Spleen (tissue), 11 donors: Measurements from ENCODE around the gene GALT. TPM values are rescaled to one million over a fixed set of nuclear protein-coding genes. Genes with fewer than 3 reads are reported as not detected.
A peak's percentile ranks its signal among the peaks of the same experiment; 100 is the strongest.

Source experiments
- DNase-seq: peaks from one replicate; pipeline ENCODE4 v3.0.0-alpha.2; 2020
- H3K27ac ChIP-seq, 8 donors: fragments of 200-600 bp; sonication (generic) in 7 of 8; 1 replicate in 4 of 8; 2 replicates in 4 of 8; pipeline versions ENCODE4 v1.5.0 to v1.8.0; 2016 to 2021; ENCODE audit warnings: inconsistent platforms in 4 of 8, mild to moderate bottlenecking in 4 of 8, moderate library complexity in 1 of 8
- H3K27me3 ChIP-seq, 7 donors: fragments of 200-600 bp; sonication (generic) in 6 of 7; replicated peaks in 1 of 7; 1 replicate in 4 of 7; 2 replicates in 3 of 7; pipeline versions ENCODE4 v1.5.0 to v1.8.0; 2016 to 2021; ENCODE audit warnings: inconsistent platforms in 3 of 7, mild to moderate bottlenecking in 1 of 7
- H3K36me3 ChIP-seq, 6 donors: fragments of 200-600 bp; sonication (generic) in 5 of 6; 1 replicate in 4 of 6; 2 replicates in 2 of 6; pipeline versions ENCODE4 v1.5.0 to v1.8.0; 2016 to 2021; ENCODE audit warnings: inconsistent platforms in 2 of 6
- H3K4me1 ChIP-seq, 6 donors: fragments of 200-600 bp; sonication (generic) in 5 of 6; 1 replicate in 3 of 6; 2 replicates in 3 of 6; pipeline versions ENCODE4 v1.5.0 to v1.8.0; 2016 to 2021; ENCODE audit warnings: inconsistent platforms in 3 of 6
- H3K4me3 ChIP-seq, 8 donors: fragments of 200-600 bp; sonication (generic) in 7 of 8; 1 replicate in 4 of 8; 2 replicates in 4 of 8; pipeline versions ENCODE4 v1.5.0 to v1.8.0; 2016 to 2021; ENCODE audit warnings: inconsistent platforms in 4 of 8, mild to moderate bottlenecking in 4 of 8, moderate library complexity in 2 of 8
- H3K9me3 ChIP-seq, 8 donors: fragments of 200-600 bp; sonication (generic) in 7 of 8; 1 replicate in 4 of 8; 2 replicates in 4 of 8; pipeline versions ENCODE4 v1.5.0 to v1.8.0; 2016 to 2021; ENCODE audit warnings: inconsistent platforms in 4 of 8
- POLR2A ChIP-seq, 3 donors: fragments of 450-650 bp; IDR thresholded peaks; one replicate each; pipeline ENCODE4 v1.5.1; 2017; ENCODE audit warnings: antibody characterized with exemption in 3 of 3, mild to moderate bottlenecking in 1 of 3
- POLR2AphosphoS5 ChIP-seq, 3 donors: sonication (generic); formaldehyde crosslinking; IDR thresholded peaks; one replicate each; pipeline ENCODE4 v1.5.1; 2017; ENCODE audit warnings: antibody characterized with exemption in 3 of 3
- WGBS, 5 donors: extraction: QIAGEN DNeasy Blood & Tissue Kit in 3 of 5; methylation state at CpG; one replicate each; pipeline versions ENCODE4 v1.1.5 to v1.1.7; 2013 to 2018; 5-methylcytosine and 5-hydroxymethylcytosine counted together
- intact Hi-C: fragments of 100-400 bp; cut with DNase I; formaldehyde crosslinking; loops from one replicate; pipeline ENCODE4 v1.15.0; 2023; ENCODE audit warnings: low total_unique reads
- polyA plus RNA-seq, 3 donors: library from polyadenylated mRNA; stranded (reverse); fragments of 200-250 nt; gene quantifications; one replicate each; pipeline ENCODE4 v1.2.1, GENCODE V29; 2013
- total RNA-seq, 7 donors: library from RNA; depleted of rRNA in 3 of 7; stranded (reverse); fragments of >200 nt in 3 of 7; fragmentation: NEBNext Ultra II Directional in 4 of 7; extraction: Animal tissue kit (Norgen Biotek cat#: 25700) in 4 of 7; gene quantifications; one replicate each; pipeline versions ENCODE4 v1.1.0 to v1.2.1, GENCODE V29; 2016 to 2021
- TF ChIP-seq, protein P1 (sequence below), 11 experiments: fragments of 200-600 bp in 7 of 11; fragments of 450-650 bp in 4 of 11; sonication (generic) in 4 of 11; IDR thresholded peaks in 8 of 11; conservative IDR thresholded peaks in 3 of 11; 1 replicate in 7 of 11; 2 replicates in 4 of 11; pipeline versions ENCODE4 v1.4.0 to v1.8.0; 2016 to 2021; ENCODE audit warnings: antibody characterized with exemption in 11 of 11, inconsistent platforms in 4 of 11, mild to moderate bottlenecking in 1 of 11
- donor health status: healthy with polysubstance abuse.
- donor health status: DM: no; HTN: no; CAD: no; lungs with moderate emphysema.
- donor health status: DM: no; HTN: no; CAD: no.
- donor health status: Bipolar disorder and iron deficiency.
- donor health status: healthy.
- donor health status: DM: no; HTN: no; CAD: no.
- donor health status: DM: yes; HTN: yes; CAD: no.

The GALT gene
- total and polyA plus RNA-seq, 10 donors: 32.1 to 101 (median 74.6) TPM

DNA sequence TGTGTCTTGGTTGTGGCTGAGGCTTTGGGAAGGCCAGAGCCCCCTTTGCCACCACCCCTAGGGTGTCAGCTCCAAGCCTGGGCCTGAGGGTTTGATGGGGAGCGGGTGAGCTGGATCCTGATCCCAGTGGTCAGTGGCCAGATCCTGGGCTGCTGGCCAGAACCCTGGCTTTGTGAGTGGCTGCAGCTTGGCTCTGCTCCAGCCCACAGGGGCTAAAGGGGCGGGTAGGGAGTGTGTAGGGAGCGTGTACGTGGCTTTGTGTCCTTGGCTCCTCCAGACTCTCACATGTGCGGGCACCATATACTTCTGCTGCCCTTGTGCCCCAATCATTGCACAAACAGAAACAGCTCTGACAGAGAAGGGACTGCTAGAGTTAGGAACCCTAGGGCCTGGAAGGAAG lies 4.3 kb downstream of the GALT start:
- no peak for DNase-seq
- 40 to 89% (median 74%) methylated on average over 5 of the region's 5 CpGs for WGBS, 5 donors
- Histone ChIP-seq H3K4me1 (peaks cover 32 to 90% (median 53%) of the 10 kb centered on the region in 6 donors), H3K9me3 (no peaks in the 10 kb centered on the region), H3K36me3 (peaks cover 0 to 38% (median 25%) of the 10 kb centered on the region in 6 donors), H3K27me3 (no peaks in the 10 kb centered on the region), H3K4me3 (no peak overlapping the region), H3K27ac (peak overlapping the region in 4 of 8 donors; percentile 61 to 70 (median 69))
- intact Hi-C loops: no loop called here
- TF ChIP-seq POLR2AphosphoS5 (IDR thresholded peaks at IDR 0.05): peak in 1 of 3 donors; percentile 15
- no peak for TF ChIP-seq POLR2A (IDR thresholded peaks at IDR 0.05)
- TF ChIP-seq, protein P1, sequence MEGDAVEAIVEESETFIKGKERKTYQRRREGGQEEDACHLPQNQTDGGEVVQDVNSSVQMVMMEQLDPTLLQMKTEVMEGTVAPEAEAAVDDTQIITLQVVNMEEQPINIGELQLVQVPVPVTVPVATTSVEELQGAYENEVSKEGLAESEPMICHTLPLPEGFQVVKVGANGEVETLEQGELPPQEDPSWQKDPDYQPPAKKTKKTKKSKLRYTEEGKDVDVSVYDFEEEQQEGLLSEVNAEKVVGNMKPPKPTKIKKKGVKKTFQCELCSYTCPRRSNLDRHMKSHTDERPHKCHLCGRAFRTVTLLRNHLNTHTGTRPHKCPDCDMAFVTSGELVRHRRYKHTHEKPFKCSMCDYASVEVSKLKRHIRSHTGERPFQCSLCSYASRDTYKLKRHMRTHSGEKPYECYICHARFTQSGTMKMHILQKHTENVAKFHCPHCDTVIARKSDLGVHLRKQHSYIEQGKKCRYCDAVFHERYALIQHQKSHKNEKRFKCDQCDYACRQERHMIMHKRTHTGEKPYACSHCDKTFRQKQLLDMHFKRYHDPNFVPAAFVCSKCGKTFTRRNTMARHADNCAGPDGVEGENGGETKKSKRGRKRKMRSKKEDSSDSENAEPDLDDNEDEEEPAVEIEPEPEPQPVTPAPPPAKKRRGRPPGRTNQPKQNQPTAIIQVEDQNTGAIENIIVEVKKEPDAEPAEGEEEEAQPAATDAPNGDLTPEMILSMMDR (IDR thresholded peaks at IDR 0.05 in 8 of 11, conservative IDR thresholded peaks at IDR 0.05 in 3 of 11): no peak

DNA sequence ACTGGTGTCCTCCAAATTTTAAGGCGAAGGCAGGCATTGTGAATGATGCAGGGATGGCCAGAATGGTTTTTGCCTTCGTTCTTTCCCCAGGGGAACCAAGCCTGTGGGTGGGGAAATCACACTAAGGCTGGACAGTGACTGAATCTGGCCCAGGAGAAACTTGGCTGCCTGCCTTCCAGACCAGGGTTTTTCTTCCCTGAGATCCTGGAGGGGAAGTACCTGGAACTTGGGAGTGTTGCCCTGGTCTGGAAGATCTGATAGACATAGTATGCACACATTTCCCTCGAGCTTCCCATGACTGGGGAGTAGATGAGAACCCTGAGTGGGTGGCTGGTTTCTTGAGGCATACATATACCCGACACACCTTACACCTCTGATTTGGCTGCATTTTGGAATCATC lies 4.8 kb downstream of the GALT start:
- Histone ChIP-seq H3K27ac (peak overlapping the region in 7 of 8 donors; percentile 51 to 70 (median 67)), H3K4me1 (peaks cover 27 to 85% (median 48%) of the 10 kb centered on the region in 6 donors), H3K36me3 (peaks cover 0 to 38% (median 25%) of the 10 kb centered on the region in 6 donors), H3K9me3 (no peaks in the 10 kb centered on the region), H3K4me3 (peak overlapping the region in 2 of 8 donors; percentile 24 to 48), H3K27me3 (no peaks in the 10 kb centered on the region)
- 57 to 81% (median 79%) methylated on average over 4 of the region's 4 CpGs for WGBS, 5 donors
- TF ChIP-seq, protein P1 (IDR thresholded peaks at IDR 0.05 in 8 of 11, conservative IDR thresholded peaks at IDR 0.05 in 3 of 11): no peak
- TF ChIP-seq POLR2AphosphoS5 (IDR thresholded peaks at IDR 0.05) (no peak), POLR2A (IDR thresholded peaks at IDR 0.05) (no peak)
- no peak for DNase-seq
- intact Hi-C loops: no loop called here

DNA sequence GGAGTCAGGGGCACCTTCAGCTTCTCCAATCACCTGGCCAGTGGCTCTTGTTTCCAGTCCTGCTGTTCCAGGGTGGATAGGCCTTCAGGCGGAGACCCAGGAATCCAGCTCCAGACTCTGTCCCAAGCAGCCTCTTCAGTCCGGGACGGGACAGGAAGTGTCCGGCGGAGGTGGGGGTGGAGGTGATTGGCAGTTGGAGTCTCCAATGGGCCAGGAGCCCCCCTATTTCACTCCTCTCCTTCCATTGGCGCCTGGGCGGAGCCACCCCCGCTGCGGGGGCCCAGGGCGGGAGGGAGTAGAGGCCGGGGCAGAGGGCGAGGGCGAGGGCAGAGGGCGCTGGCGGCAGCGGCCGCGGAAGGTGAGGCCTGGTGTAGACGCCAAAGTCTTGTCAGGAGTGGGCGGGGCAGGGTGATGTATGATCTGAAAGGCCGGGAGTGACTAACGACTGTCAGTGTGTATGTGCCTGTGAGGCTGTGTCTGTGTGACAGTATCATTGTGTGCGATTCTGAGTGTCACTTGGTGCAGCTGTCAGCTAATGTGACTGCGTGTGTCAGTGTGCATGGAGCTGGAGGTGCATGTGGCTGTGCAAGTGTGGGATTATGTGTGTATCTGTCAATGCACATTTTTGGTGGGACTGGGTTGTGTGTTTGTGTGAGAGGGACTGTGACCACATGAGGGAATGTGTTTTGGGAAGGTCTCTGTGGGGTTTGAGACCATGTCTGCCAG lies 5.6 kb downstream of the GALT start, which contains the start of gene IL11RA:
IL11RA (plus strand) TSS at position 310 of the 726 bp plus-strand sequence. CDS start 3,033 bp downstream, outside the sequence.
- Histone ChIP-seq H3K27me3 (no peaks in the 10 kb centered on the region), H3K4me1 (peaks cover 27 to 81% (median 46%) of the 10 kb centered on the region in 6 donors), H3K9me3 (no peaks in the 10 kb centered on the region), H3K27ac (peak within 1 kb of the TSS in 7 of 8 donors; percentile 51 to 70 (median 67)), H3K4me3 (peak within 1 kb of the TSS in 4 of 8 donors; percentile 9 to 48 (median 20)), H3K36me3 (peaks cover 0 to 38% (median 25%) of the 10 kb centered on the region in 6 donors)
- DNase-seq: peak; percentile 83
- intact Hi-C loops: no loop called here
- TF ChIP-seq, protein P1 (IDR thresholded peaks at IDR 0.05 in 8 of 11, conservative IDR thresholded peaks at IDR 0.05 in 3 of 11): no peak
- peak; percentile 53 to 84 (median 80) for TF ChIP-seq POLR2AphosphoS5 (IDR thresholded peaks at IDR 0.05)
- 22 to 39% (median 34%) methylated on average over 24 of the region's 24 CpGs for WGBS, 5 donors

DNA sequence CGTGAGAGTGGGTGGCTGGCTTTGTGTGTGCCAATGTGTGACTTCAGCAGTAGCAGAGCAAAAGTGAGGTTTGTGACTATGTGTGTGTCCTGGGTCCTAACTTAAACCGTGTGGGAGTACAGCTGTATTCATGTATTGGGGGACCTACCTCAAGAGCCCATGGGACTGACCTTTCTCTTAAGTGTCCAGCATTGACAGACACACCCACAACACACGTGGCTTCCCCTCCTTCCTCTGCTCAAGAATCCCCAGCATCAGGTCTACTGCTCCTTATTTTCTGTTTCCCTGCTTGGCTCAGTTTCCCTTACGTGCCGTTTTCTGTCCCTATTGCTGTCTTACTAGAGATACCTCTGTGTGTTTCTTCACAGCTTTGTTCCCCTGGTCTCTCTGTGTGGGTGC lies 6.1 kb downstream of the GALT start:
- TF ChIP-seq, protein P1 (IDR thresholded peaks at IDR 0.05 in 8 of 11, conservative IDR thresholded peaks at IDR 0.05 in 3 of 11): no peak
- TF ChIP-seq POLR2A (IDR thresholded peaks at IDR 0.05) (no peak), POLR2AphosphoS5 (IDR thresholded peaks at IDR 0.05) (no peak)
- Histone ChIP-seq H3K27me3 (no peaks in the 10 kb centered on the region), H3K36me3 (peaks cover 0 to 38% (median 25%) of the 10 kb centered on the region in 6 donors), H3K4me3 (peak overlapping the region in 3 of 8 donors; percentile 17 to 48 (median 24)), H3K27ac (peak overlapping the region in 7 of 8 donors; percentile 51 to 70 (median 67)), H3K4me1 (peaks cover 22 to 75% (median 40%) of the 10 kb centered on the region in 6 donors), H3K9me3 (no peaks in the 10 kb centered on the region)
- no peak for DNase-seq
- 39 to 58% (median 49%) methylated on average over 5 of the region's 5 CpGs for WGBS, 5 donors
- intact Hi-C loops: no loop called here
